Measurements from ENCODE around the gene NME9. TPM values are rescaled to one million over a fixed set of nuclear protein-coding genes. Genes with fewer than 3 reads are reported as not detected.

The NME9 gene
- total RNA-seq, 2 donors from 2014 or later = 0.40 to 1.3 TPM

GRCh38 chr3:138334608-138335007, 5.0 kb upstream of the NME9 start:
- Mint-ChIP-seq H3K4me1 (peaks cover 30% of the 10 kb centered on the region), H3K27me3 (ENCODE audit: insufficient read depth) (no peaks in the 10 kb centered on the region), H3K36me3 (ENCODE audit: low read depth) (no peaks in the 10 kb centered on the region), H3K9me3 (no peaks in the 10 kb centered on the region), H3K27ac (no peak overlapping the region), H3K4me3 (no peak overlapping the region)
- Histone ChIP-seq H3K9me3 (ENCODE audit: control insufficient read depth, low read length) (no peaks in the 10 kb centered on the region), H3K9ac (ENCODE audit: extremely low read depth, low read length, poor library complexity, severe bottlenecking) (no peak overlapping the region), H3K4me3 (ENCODE audit: low read length) (no peak overlapping the region), H3K27ac (ENCODE audit: low read depth, low read length) (no peak overlapping the region), H3K36me3 (ENCODE audit: control insufficient read depth, insufficient read depth, low read length) (no peaks in the 10 kb centered on the region), H3K4me1 (ENCODE audit: control insufficient read depth, insufficient read depth, low read length) (peaks cover 9% of the 10 kb centered on the region), H3K27me3 (ENCODE audit: control insufficient read depth, insufficient read depth, low read length, poor library complexity, severe bottlenecking) (no peaks in the 10 kb centered on the region)
- no peak for TF ChIP-seq CTCF (conservative IDR thresholded peaks at IDR 0.05)
- DNase-seq = no peak
- 92 to 98% methylated on average over 3 to 4 of the region's 4 CpGs for WGBS, 2 experiments (ENCODE audit: insufficient coverage in 1 of 2, insufficient read length in 1 of 2)

- peak; percentile 51 for DNase-seq
- Histone ChIP-seq H3K4me3 (ENCODE audit: low read length) (no peak overlapping the region), H3K9ac (ENCODE audit: extremely low read depth, low read length, poor library complexity, severe bottlenecking) (no peak overlapping the region), H3K36me3 (ENCODE audit: control insufficient read depth, insufficient read depth, low read length) (no peaks in the 10 kb centered on the region), H3K9me3 (ENCODE audit: control insufficient read depth, low read length) (no peaks in the 10 kb centered on the region), H3K27me3 (ENCODE audit: control insufficient read depth, insufficient read depth, low read length, poor library complexity, severe bottlenecking) (no peaks in the 10 kb centered on the region), H3K4me1 (ENCODE audit: control insufficient read depth, insufficient read depth, low read length) (peaks cover 9% of the 10 kb centered on the region), H3K27ac (ENCODE audit: low read depth, low read length) (no peak overlapping the region)
- no peaks in the 10 kb centered on the region for H3K9me3 Mint-ChIP-seq
- no peak overlapping the region for H3K27ac Mint-ChIP-seq
- peak; percentile 82 for TF ChIP-seq CTCF (conservative IDR thresholded peaks at IDR 0.05)
- H3K4me3 Mint-ChIP-seq = no peak overlapping the region
- 79 to 82% methylated on average over 3 to 4 of the region's 4 CpGs for WGBS, 2 experiments (ENCODE audit: insufficient coverage in 1 of 2, insufficient read length in 1 of 2)
- no peaks in the 10 kb centered on the region for H3K36me3 Mint-ChIP-seq (ENCODE audit: low read depth)
- H3K4me1 Mint-ChIP-seq = peaks cover 33% of the 10 kb centered on the region
- H3K27me3 Mint-ChIP-seq (ENCODE audit: insufficient read depth) = no peaks in the 10 kb centered on the region
These were observed 2.9 kb upstream of the NME9 start for GRCh38 chr3:138332472-138333073.

- no peaks in the 10 kb centered on the region for H3K27me3 ChIP-seq (ENCODE audit: control insufficient read depth, insufficient read depth, low read length, poor library complexity, severe bottlenecking)
- no peaks in the 10 kb centered on the region for H3K36me3 ChIP-seq (ENCODE audit: control insufficient read depth, insufficient read depth, low read length)
- H3K9me3 ChIP-seq (ENCODE audit: control insufficient read depth, low read length) = no peaks in the 10 kb centered on the region
- WGBS, 2 experiments (ENCODE audit: insufficient coverage in 1 of 2, insufficient read length in 1 of 2) = 89 to 91% methylated on average over 6 of the region's 6 CpGs
- H3K4me1 ChIP-seq (ENCODE audit: control insufficient read depth, insufficient read depth, low read length) = peaks cover 9% of the 10 kb centered on the region
- no peaks in the 10 kb centered on the region for H3K36me3 Mint-ChIP-seq (ENCODE audit: low read depth)
- no peak overlapping the region for H3K9ac ChIP-seq (ENCODE audit: extremely low read depth, low read length, poor library complexity, severe bottlenecking)
- H3K4me3 ChIP-seq (ENCODE audit: low read length) = no peak overlapping the region
- peaks cover 25% of the 10 kb centered on the region for H3K4me1 Mint-ChIP-seq
- H3K27ac ChIP-seq (ENCODE audit: low read depth, low read length) = no peak overlapping the region
- peak; percentile 57 for TF ChIP-seq CTCF (conservative IDR thresholded peaks at IDR 0.05)
- no peak for DNase-seq
- no peak overlapping the region for H3K4me3 Mint-ChIP-seq
- no peaks in the 10 kb centered on the region for H3K27me3 Mint-ChIP-seq (ENCODE audit: insufficient read depth)
- no peaks in the 10 kb centered on the region for H3K9me3 Mint-ChIP-seq
- no peak overlapping the region for H3K27ac Mint-ChIP-seq
These were observed 1.7 kb upstream of the NME9 start for GRCh38 chr3:138331143-138331894.

Measured in endodermal cell (in vitro differentiated cells).